HG03558 (cell line): ENCODE measurements around the gene C4orf51.

Experiments used
- ATAC-seq: cut with Tn5 transposase; IDR thresholded peaks from one replicate; pipeline ENCODE4 v1.9.1; 2021; ENCODE audit warnings: moderate number of reproducible peaks; ENCODE audit not compliant: unreplicated experiment; ENCODE audit errors: extremely low read depth

The C4orf51 gene

DNA sequence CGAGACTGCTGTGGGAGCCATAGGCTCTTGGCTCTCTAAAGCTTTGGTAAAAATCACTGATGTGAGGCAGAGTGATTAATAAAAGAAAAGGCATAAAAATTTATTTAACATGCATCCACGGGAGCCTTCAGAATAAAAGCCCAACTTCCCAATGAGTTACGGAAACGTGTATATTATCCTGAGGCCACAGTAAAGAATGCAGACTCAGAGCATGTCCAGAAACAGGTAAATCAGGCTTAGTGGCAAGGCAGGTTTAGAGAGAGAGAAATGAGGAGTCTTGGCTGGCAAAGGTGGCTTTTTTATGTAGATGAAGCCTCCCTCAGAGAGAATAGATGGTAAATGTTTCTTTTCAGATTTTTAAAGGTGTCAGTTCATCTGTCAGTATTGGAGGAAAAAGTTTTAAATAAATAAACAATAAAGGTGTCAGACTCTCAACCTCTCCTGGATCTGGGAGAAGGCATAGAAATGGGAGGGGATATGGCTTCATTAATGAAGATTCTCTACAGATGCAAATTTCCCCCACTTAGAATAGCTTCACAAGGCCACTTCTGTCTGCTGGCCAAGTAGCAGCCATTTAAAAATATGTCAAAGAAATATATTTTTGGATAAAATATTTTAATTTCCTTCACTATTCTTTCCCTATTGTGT, 24.0 kb downstream of the C4orf51 start:
- no peak for ATAC-seq

DNA sequence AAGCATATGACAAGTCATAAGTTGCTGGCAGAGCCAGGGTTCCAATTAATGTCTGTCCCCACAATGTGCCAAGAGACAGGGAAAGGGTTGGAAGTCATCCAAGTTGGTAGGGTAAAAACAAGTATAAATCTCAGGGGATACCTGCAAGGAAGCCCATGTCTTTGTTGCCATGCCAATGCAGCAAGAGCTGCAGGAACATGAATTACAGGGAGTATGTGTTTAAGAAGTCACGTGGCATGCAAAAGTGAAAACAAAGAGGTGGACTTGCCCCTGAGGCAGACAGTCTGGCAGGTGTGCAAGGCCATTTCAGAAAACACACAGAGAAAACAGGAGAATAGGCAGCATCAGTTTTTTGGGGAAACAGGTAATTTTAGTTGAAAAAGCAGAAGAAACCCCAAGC, 29.4 kb downstream of the C4orf51 start:
- ATAC-seq, result no peak

DNA sequence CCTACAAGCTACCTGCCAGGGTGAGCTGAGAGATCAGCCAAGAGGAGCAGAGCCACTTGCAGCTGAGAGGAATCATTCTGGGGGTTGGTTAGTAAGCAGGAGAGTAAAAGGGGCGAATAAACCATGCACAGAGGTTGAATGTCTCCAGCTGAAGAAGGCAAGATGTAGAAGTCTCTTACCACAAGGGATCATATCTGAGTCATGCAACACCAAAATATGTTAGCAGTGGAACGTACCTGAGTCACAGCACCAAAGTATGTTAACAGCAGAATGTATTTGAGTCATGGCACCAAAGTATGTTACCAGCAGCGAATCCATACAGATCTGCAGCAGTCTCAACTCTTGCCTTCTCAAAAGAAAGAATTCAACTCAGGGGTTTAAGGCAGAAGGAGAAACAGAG, 29.9 kb downstream of the C4orf51 start:
- no peak for ATAC-seq

- no peak for ATAC-seq
Observed at GRCh38 chr4:145716200-145716599, 36.3 kb downstream of the C4orf51 start.

DNA sequence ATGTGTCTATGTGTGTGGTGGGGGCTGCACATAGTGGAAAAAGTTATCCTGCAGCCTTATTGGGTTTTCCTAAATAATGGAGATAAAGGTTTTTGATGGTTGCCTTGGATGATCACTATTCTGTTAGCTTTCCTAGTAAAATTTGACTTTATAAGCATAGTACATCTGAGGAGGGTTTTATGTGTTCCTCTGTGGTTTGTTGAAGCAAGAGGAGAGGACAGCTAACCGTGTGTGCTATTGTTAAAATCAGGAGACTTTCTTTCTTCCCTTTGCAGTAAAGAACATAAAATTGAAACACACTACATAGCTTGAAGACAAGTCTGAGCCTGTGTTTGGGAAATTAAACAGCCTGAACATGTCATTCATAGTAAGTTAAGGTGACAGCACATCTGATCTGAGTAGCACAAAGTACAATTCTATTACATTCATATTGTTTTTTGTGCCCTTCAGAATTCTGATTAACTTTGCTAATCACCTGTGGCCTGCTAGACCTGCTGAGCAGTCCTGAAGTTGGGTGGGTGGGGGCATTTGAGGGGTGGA, 36.8 kb downstream of the C4orf51 start:
- ATAC-seq, result no peak

- ATAC-seq, result peak; percentile 49
Observed at GRCh38 chr4:145719752-145720624, 40.0 kb downstream of the C4orf51 start.

GRCh38 chr4:145720656-145721055, 40.7 kb downstream of the C4orf51 start:
- ATAC-seq, result peak; percentile 8

GRCh38 chr4:145722561-145722960, 42.6 kb downstream of the C4orf51 start:
- ATAC-seq, result no peak

GRCh38 chr4:145723336-145723735, 43.4 kb downstream of the C4orf51 start:
- no peak for ATAC-seq

- ATAC-seq, result no peak
Observed at GRCh38 chr4:145730026-145730425, 50.1 kb downstream of the C4orf51 start.

GRCh38 chr4:145731028-145731427, 51.1 kb downstream of the C4orf51 start:
- ATAC-seq, result no peak

- ATAC-seq, result no peak
Observed at GRCh38 chr4:145732001-145732815, 52.3 kb downstream of the C4orf51 start.

GRCh38 chr4:145732895-145733880, 53.2 kb downstream of the C4orf51 start:
- peak; percentile 59 for ATAC-seq

DNA sequence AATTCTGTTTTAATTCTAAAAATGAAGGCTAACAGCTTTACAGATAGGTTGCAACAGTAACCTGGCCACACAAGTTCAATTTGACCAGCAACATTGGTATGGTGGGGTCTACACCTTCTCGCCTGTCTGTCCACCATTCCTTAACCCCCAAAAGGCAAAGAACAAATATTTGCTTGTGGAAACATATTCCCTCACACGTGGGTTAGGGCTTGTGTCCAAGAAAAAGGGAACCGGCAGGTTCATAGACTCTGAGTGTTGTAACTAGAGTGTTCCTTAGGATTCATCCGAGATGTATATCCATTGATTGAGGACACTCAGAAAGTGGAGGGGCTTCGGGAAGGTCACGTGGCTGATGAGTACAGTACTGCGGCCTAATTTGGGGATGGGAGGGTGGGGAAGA, 54.1 kb downstream of the C4orf51 start:
- no peak for ATAC-seq

DNA sequence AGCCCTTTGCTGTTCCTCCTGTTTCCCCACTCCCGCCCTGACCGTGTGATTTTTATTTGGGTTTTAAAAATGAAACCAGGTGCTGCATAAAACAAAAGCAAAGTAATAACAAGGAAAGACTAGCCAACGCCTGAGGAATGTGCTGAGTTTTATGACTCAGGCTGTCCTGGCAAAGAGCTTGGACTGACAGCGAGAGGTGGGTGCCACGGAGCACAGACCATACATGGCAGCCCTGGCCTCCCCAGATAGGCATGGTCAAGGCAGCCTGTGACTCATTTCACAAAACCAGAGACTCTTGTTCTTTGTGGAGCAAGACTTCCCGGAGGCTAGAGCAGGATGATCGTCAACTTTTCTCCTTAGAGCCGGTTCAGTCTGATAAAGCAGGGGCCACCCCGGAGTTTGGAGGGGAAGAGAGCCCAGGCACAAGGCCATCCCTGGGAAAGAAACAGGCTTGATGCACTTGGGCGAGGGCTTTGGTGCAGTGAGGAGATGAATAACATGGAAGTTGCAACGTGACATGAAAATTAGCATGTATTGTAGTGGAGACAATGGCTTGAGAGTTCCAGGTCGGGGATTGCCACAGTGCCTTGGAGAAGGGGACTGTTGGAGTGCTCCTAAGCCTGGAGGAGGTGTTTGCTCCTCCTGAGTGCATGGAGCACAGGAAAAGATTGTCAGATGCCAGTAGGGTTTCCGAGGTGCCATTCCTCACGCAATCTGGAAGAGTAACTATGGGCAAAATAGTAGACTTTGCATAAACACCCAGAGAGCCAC, 54.8 kb downstream of the C4orf51 start:
- no peak for ATAC-seq

DNA sequence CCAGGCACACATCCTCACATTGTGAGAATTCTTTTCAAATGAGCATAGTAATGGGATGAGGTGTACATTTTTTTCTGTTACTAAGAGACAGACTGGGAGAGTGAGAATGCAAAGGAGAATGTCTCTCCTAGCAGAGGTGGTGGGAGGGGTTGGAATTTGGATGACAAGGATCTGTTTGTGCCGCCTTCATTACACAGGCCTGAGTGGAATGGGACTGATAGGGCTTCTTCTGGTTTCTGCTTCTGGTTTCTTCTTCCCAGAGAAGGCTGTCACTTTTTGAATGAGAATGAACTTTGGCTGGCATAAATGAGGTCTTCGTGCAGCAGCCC, 55.4 kb downstream of the C4orf51 start:
- no peak for ATAC-seq

DNA sequence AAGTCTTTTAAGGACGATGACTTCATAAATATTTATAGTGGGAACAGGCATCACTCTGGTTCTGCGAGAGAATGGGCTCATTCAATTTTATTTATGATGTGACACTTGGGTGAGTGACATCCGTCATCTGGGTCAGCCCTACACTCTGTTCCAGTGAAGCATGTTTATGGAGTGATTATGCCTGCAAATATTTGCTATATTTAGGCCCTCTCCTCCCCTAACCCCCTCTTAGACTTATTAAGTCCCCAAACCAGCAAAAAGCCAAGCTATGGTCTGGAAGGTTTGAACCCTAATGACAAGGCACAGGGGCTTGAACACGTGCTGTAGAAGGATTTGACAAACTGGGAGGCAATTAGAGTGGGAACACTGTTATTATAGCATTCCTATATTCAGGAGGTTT, 55.9 kb downstream of the C4orf51 start:
- no peak for ATAC-seq

DNA sequence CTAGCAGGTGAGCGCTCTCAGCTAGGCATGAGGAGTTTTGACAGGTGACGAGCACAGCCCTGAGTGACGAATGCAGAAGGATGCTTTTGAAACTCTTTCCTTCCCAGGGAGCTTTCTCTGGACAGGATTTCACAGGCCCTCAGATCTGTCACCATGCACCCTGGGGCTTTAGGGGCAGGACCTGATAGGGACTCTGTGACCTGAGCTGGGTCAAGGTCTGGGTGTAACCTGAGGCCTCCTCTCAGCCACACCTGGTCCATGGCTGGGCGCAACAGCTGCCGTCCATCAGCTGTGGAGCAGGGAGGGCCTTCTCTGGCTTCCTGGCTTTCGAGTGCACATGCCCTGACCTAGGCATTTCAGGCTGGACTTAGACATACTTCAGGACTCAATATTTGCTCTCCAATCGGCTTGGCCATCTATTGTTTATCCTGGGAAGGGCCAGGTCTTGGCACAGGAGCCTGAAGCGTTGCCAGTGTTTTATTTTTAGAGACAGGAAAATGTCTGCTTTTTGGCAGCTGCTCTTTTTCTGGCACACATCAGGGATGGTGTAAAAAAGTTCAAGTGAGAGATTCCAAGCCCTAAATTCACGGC, 56.4 kb downstream of the C4orf51 start:
- ATAC-seq, result no peak

DNA sequence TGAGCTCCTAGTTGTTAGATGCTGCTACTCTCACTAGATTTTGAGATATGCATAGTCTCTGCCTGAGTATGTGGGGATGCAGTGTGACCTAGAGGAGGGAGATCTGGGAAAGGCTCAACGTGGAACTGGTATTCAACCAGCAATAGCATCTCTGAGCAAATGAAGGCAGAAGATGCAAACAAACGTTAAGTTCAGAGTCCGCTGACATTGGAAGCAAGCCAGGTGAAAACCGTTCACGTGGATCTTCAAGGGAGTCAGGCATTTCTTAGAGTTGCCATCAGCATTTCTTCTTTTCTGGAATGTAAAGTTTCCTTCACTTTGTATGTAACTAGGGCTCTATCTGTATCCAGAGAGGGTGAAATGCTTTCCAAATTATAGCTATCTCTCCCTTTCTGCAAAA, 59.9 kb downstream of the C4orf51 start:
- no peak for ATAC-seq
